Measurements from ENCODE around the gene EPB41L5.
"Not testable (repeated sequence)": the region's sequence is repeated elsewhere in the genome, so short reads cannot be mapped to it uniquely, and the experiment has no call there.

The EPB41L5 gene

DNA sequence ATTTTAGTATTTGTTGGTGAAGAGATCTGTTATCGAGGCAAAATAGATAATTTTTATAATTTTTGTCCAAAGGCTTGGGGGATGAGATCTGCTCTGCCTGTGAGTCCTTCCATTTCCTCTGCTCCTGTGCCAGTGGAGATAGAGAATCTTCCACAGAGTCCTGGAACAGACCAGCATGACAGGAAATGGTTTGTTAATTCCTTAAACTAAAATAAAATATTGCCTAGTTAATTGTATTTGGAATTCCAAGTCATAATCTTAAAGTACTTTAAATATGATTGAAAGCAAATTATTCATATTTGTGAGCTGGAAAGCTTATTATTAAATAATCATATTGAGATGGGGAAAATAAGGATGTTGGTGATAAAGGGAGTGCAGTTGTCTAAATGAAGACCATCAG lies 87.8 kb downstream of the EPB41L5 start:
- no peak for DNase-seq (ENCODE audit: low spot score)

DNA sequence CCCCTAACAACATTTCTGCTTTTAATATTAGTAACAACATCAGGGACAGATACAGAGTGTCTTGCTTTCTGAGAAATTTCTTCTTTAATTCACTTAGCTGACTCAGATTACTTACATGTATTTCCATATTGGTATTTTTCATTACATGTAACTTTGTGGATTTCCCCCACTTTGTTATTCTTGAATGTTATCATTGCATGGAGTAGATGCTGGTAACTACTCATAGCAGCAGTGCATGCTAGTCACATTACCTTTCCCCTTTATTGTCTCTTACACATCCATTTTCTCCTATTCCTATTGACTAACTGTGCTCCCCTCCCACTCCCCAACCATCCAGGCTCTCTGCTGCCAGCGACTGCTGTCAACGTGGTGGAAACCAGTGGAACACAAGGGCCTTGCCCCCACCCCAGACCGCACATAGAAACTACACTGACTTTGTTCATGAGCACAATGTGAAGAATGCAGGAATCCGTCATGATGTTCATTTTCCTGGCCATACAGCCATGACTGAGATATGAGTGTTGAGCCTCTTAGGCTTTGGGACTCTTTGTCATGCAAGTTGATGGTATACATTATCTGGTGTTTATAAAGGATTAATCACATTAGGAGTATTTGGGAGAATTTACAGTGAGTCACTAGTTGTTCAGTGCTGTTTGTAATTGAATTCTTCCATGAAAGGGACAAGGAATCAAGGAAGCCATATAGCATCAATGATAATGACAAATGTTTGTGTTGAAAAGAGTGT lies 91.0 kb downstream of the EPB41L5 start:
- no peak for DNase-seq (ENCODE audit: low spot score)

DNA sequence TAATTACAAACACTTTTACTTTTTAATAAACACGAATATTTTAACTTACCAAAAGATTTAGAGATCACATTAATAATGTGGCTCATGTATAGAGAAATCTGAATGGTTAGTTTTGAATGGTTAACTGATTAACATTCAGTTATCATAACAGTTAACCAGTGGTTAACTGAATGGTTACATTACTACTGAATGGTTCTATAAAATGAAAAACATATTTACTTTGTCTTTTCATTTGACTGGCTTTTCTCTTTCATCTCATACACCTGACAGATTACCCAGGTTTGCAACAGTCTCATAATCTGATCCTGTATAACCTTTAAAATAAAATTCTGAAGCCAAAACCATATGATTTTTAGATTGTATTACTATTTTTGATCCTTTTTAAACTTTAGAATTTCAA lies 91.9 kb downstream of the EPB41L5 start:
- no peak for DNase-seq (ENCODE audit: low spot score)

GRCh38 chr2:120105360-120105759 lies 92.5 kb downstream of the EPB41L5 start:
- no peak for DNase-seq (ENCODE audit: low spot score)

- peak; percentile 21 for DNase-seq (ENCODE audit: low spot score)
These were observed 95.2 kb downstream of the EPB41L5 start for GRCh38 chr2:120108049-120108448.

GRCh38 chr2:120108749-120109148 lies 95.9 kb downstream of the EPB41L5 start:
- no peak for DNase-seq (ENCODE audit: low spot score)

- peak; percentile 7 for DNase-seq (ENCODE audit: low spot score)
These were observed 96.5 kb downstream of the EPB41L5 start for GRCh38 chr2:120109186-120110061.

GRCh38 chr2:120110062-120110362 lies 97.1 kb downstream of the EPB41L5 start:
- no peak for DNase-seq (ENCODE audit: low spot score)

DNA sequence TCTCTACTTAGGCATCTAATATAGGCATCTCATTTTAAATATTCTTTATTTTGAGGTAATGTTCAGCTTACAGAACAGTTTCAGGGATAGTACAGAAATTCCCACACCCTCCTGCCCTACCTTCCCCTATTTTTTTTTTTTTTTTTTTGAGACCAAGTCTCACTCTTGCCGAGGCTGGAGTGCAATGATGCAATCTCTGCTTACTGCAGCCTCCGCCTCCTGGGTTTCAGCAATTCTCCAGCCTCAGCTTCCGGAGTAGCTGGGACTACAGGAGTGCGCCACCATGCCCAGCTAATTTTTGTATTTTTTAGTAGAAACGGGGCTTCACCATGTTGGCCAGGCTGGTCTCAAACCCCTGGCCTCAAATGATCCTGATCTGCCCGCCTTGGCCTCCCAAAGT lies 97.6 kb downstream of the EPB41L5 start:
- DNase-seq (ENCODE audit: low spot score), result no peak

DNA sequence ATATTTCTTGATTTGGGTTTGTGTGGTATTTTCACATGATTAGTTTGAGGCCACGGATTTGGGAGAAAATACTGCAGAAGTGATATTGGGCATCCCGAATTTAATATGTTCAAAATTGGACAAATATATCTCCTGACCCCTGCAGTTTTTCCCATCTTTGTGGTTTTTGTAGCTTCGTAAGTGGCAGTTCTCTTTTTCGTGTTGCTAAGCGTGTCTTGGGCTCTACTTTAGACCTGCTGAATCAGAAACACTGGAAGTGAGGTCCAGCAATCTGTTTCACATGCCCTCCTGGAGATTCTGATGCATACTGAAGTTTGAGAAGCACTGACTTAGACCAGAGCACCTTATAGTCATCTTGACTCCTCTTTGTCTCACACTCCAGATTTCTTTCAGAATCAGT lies 98.3 kb downstream of the EPB41L5 start:
- no peak for DNase-seq (ENCODE audit: low spot score)

DNA sequence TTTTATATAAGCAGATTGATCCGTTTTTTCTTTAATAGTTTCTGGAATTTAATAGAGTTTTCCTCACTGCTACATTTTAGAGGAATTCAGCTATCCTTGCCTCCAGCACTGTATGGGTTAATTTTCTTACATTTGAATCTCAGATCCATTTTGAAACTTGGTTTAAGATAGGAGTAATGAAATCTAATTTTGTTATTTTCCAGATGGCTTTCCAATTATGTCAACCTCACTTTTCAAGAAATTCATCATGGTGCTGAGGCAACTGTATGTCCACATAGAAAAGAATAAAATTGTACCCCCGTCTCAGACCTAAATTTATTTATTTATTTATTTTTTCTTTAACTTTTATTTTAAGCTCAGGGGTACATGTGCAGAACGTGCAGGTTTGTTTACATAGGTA lies 105.1 kb downstream of the EPB41L5 start:
- no peak for DNase-seq (ENCODE audit: low spot score)

GRCh38 chr2:120118471-120118870 lies 105.6 kb downstream of the EPB41L5 start:
- DNase-seq (ENCODE audit: low spot score), result no peak

GRCh38 chr2:120121337-120121736 lies 108.5 kb downstream of the EPB41L5 start:
- DNase-seq (ENCODE audit: low spot score), result not testable (repeated sequence)

DNA sequence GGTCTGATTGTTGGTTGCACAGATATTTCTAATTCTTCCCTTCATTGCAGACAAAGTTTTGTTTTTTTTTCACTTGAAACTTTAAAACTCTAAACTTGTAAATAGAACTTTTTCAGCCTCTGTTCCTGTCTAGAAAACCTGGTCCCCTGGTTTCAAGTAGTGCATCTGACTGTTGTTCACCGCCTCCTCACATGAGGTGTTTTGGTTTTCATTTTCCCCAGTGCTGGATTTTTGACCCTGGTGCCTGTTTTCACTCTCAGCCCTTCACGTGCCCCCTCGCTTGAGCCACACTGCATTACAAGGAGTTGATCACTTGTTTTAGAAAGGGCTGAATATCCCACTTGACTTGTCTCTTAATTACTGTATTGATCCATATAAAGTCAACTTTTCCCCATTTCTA lies 110.2 kb downstream of the EPB41L5 start:
- DNase-seq (ENCODE audit: low spot score), result no peak

DNA sequence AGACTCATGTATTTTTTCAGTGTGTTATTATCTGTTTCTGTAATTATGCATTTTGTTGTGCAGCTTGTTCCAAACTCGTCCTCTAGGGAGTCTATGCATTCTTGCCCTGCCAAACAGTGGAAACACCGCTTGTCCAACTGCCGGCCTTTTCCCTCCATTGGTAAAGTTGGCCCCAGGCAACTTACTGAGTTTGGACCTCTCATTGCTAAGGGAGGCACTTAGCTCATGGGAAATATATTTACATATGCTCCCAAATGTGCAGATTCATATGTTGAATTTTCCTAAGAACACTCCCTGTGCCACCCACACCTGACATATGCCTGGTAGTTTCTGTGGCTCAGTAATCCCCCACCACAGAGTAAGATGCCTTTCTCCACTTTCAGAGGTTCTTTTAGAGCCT lies 112.3 kb downstream of the EPB41L5 start:
- DNase-seq (ENCODE audit: low spot score), result no peak

GRCh38 chr2:120128216-120128615 lies 115.3 kb downstream of the EPB41L5 start:
- no peak for DNase-seq (ENCODE audit: low spot score)

DNA sequence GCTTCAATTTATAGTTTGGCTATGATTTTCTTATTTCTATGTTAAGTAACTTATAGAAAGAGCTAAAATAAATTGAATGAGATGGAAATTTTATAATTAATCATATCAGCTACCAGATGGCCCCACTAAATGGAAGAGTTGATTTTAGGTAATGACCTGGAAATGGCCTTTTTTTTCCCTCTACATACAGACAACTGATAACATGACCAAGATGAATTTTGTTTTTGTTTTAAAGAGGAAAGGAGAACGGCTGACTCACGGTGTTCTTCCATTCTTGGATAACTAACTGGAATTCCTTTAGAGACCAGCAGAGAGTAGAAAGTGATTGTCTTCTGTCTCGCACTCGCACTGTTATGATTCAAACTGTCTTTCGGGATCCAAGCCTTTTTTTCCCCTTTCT lies 119.3 kb downstream of the EPB41L5 start:
- DNase-seq (ENCODE audit: low spot score), result no peak

DNA sequence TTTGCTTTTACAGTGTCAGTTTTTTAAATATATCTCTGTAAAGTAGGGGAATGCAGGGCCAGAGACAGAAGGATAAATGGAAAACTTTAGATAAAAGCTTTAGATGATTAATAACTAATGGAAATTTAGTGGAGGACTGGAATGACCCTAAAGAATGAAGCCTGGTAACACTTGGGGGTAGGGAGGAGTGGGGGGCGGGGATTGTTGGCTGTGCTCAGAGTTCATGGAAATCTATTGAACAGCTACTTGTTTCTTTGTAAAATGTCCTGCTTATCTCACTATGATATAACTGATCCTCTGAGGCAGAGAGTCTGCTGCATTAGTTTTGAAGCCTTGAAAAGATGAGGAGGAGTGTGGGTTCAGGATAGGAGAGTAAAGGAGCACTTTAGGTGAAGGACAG lies 119.8 kb downstream of the EPB41L5 start:
- DNase-seq (ENCODE audit: low spot score), result no peak

- no peak for DNase-seq (ENCODE audit: low spot score)
These were observed 120.8 kb downstream of the EPB41L5 start for GRCh38 chr2:120133572-120134244.

DNA sequence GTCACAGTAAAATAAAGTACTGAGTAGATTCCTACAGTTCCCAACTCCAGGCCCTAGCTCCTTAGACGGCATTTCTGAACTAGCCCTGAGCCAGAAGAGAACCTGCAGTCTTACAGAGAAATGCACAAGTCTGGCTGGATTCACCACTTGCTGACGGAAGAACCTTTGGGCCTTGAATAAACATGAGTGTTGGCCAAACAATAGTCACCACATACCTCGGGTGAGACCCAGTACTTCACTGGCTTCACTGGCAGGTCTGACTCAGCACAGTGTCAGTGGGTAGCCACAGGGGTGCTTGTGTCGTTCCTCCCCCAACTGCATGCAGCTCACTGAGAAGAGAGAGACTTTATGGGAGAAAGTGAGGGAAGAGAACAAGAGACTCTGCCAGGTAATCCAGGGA lies 121.4 kb downstream of the EPB41L5 start:
- DNase-seq (ENCODE audit: low spot score), result peak; percentile 33

GRCh38 chr2:120135013-120135412 lies 122.1 kb downstream of the EPB41L5 start:
- DNase-seq (ENCODE audit: low spot score), result not testable (repeated sequence)

DNA sequence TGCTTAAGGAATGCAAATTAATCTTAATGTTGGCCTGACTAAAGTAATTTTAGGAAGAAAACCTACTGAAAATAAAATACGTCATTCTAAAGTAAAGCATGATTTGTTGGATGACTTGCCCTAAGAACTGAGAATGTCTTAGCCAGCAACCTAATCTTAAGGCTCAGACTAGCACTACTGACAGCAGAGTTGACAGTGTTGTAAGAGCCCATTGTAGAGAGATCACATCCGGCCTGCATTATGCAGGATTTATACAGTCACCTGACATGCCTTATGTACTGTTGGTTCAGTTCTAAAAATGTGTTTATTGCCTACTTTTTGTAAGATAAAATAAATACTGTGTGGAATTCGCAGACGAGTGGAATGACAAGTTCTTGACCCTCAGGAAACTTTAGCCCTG lies 128.0 kb downstream of the EPB41L5 start:
- DNase-seq (ENCODE audit: low spot score), result no peak

All from iPS-NIHi11 (cell line).